GM12892 (cell line): ENCODE data around the gene TRAF4.
A peak's percentile ranks its signal among the peaks of the same experiment; 100 is the strongest.

Source experiments
- DNase-seq: peaks from one replicate; pipeline ENCODE4 v3.0.0; 2011; ENCODE audit not compliant: insufficient read length
- FAIRE-seq: peaks from 2 replicates; lab custom pipeline; 2011; peaks lifted over from hg19 to GRCh38; lab: Jason Lieb, UNC
- POLR2A ChIP-seq: IDR thresholded peaks from 2 replicates; pipeline ENCODE4 v1.6.1; 2011; ENCODE audit warnings: low read depth, low read length, control low read depth
- POLR2AphosphoS5 ChIP-seq: IDR thresholded peaks from 2 replicates; pipeline ENCODE4 v1.6.1; 2011; ENCODE audit warnings: low read depth, low read length, control low read depth
- TAF1 ChIP-seq: IDR thresholded peaks from 2 replicates; pipeline ENCODE4 v1.6.1; 2011; ENCODE audit warnings: low read depth, mild to moderate bottlenecking, control low read depth, low read length, borderline replicate concordance

TRAF4 gene

DNA sequence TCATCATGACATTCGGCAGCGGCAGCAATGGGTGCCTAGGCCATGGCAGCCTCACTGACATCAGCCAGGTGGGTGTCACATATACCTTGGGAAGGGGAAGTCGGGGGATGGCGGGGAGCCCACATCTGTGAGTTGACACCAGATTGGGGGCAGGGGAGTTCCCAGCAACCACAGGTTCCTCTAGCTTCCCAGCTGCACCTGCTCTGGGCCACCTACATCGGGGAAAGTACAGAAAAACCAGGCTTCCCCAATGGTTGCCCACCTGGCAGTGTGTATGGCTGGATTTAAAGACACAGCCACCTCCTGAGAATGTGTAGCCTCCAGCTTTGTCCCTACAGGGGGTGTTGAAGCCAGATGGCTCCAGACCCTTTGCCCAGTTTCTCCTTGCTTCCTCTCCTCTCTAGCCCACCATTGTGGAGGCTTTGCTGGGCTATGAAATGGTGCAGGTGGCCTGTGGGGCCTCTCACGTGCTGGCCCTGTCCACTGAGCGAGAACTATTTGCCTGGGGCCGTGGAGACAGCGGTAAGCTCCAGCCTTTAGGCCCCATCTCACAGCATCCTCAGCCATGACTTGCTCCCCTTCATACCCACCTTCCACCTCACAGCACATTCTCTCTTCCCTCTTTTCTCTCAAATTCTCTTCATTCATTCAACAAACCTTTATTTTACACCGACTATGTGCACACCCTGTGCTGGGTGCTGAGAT is 5.0 kb upstream of the TRAF4 start:
- FAIRE-seq (peak; percentile 91), DNase-seq (no peak)
- no peak for TF ChIP-seq TAF1
- no peak for TF ChIP-seq POLR2AphosphoS5
- no peak for TF ChIP-seq POLR2A

- no peak for TF ChIP-seq TAF1
- TF ChIP-seq POLR2A, result no peak
- no peak for TF ChIP-seq POLR2AphosphoS5
- DNase-seq, result no peak
- no peak for FAIRE-seq
Observed at GRCh38 chr17:28740406-28741357, 3.1 kb upstream of the TRAF4 start.

DNA sequence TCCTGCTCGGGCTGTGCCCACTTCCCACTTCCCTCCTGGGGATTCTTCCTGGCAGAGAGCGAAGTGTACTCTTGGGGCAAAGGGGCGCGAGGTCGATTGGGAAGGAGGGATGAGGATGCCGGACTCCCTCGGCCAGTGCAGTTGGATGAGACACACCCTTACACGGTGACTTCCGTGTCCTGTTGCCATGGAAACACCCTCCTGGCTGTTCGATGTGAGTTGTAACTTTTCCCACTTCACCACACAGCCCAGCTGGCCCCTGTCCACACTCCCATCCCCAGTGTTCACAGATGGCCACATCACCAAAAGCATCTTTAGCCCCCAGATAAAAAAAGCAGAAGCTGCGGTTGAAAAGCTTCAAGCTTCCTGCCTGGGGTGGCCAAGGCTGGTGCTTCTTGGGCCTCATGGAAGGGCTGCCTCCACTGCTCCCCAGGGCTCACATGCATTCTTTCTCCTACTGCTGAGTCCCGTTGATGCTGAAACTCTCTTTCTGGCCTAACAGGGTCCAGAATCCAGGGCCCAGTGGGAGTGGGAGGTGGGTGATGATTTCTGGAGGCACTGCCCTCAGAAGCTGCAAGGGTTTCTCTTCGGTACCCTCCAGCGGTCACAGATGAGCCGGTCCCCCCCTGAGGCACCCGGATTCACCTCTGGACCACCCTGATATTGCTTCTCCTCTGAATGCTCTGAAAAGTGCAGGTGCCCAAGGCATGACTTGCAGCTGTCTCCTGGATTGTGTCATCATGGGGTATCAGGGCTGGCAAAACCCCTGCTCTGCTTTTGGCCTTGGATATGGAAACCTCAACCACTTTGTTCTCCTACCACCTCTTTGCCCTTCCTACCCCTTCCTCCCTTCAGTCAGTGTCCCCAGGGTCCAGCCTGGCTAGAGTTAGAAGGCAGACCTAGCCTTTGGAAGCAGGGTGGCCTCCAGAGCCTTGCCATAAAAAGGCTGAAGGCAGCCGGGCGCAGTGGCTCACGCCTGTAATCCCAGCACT is 2.2 kb upstream of the TRAF4 start:
- no peak for TF ChIP-seq POLR2A
- TF ChIP-seq TAF1, result no peak
- peak; percentile 55; the same call in 1 of the 2 replicates for TF ChIP-seq POLR2AphosphoS5
- no peak for DNase-seq
- peak; percentile 93 for FAIRE-seq

GRCh38 chr17:28744104-28744971 is 527 bp downstream of the TRAF4 start:
- no peak for TF ChIP-seq POLR2AphosphoS5
- no peak for TF ChIP-seq TAF1
- no peak for TF ChIP-seq POLR2A
- FAIRE-seq (no peak), DNase-seq (no peak)

DNA sequence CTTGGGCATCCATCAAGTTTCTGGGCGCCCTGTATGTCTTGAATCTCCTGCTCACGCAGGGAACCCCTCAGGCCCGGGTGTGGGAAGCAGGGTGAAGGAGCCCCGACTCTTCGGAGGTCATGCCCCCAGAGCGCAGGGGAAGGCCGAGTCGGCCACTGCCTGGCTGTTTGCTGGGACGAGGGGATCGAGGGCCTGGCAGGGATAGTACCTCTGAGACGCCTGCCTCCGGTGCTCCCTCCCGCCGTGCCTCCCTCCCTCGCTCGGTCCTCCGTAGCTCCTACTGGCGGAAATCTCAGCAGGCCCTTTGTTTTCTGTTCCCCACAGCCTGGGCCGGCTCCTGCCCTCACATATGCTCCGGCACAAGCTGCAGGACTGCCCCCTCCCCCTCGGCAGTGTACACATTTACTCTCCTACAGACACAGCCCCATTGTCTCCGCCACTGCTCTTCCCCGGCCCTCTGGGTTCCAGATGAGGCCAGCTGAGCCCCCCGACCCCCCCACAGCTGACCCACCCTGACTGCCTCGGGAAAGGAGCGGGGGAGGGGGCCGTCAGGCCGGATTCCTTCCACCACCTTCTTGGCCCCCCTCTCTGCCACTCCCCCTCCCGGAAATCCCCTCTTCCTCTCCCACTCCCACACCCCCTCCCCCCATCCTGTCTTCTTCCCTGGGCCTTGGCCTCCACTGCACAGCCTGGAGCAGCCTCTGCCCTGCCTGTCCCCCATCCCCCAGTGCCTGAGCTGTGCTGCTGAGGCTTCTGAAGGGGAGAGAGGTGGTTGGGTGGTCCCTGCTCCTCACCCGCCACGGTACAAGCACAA is 1.4 kb downstream of the TRAF4 start:
- no peak for FAIRE-seq
- no peak for TF ChIP-seq TAF1
- DNase-seq, result no peak

GRCh38 chr17:28745786-28746411 is 2.1 kb downstream of the TRAF4 start:
- DNase-seq, result no peak
- no peak for TF ChIP-seq TAF1
- TF ChIP-seq POLR2A, result 0 out of 2 replicates have a peak, but pooled peaks have one; percentile 17
- TF ChIP-seq POLR2AphosphoS5, result peak; percentile 31; the same call in 1 of the 2 replicates
- no peak for FAIRE-seq

DNA sequence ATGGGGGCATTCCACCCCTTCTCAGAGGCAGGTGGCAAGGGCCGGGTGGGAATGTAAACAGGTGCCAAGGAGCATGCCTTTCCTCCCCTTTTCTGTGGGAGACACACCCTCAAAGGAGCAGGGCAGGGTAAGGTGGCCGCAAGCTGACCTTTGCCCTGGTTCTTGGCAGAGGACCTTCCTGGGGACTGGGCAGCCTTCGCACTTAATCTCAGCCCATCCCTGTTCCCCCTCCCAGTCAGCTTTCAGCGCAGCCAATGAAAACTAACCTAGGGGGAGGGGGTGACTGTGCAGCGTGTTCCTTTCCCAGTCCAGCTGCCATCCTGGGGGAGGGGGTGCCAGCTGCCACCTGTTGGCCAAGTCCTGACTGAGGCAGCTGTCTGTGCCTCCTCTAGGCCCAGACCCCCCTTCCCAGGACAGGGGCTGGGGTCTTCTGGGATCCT is 2.8 kb downstream of the TRAF4 start:
- TF ChIP-seq POLR2AphosphoS5 (no peak; the same call in 1 of the 2 replicates), POLR2A (no peak; the same call in 1 of the 2 replicates), TAF1 (no peak)
- no peak for DNase-seq

GRCh38 chr17:28747051-28747691 is 3.4 kb downstream of the TRAF4 start:
- FAIRE-seq, result no peak
- TF ChIP-seq POLR2A (no peak), TAF1 (no peak), POLR2AphosphoS5 (no peak)
- no peak for DNase-seq

More for the DNA sequence above, 2.8 kb downstream of the TRAF4 start:
- FAIRE-seq, result no peak
